ENCODE results near the gene MAN1A2.

- TF ChIP-seq, protein P1, sequence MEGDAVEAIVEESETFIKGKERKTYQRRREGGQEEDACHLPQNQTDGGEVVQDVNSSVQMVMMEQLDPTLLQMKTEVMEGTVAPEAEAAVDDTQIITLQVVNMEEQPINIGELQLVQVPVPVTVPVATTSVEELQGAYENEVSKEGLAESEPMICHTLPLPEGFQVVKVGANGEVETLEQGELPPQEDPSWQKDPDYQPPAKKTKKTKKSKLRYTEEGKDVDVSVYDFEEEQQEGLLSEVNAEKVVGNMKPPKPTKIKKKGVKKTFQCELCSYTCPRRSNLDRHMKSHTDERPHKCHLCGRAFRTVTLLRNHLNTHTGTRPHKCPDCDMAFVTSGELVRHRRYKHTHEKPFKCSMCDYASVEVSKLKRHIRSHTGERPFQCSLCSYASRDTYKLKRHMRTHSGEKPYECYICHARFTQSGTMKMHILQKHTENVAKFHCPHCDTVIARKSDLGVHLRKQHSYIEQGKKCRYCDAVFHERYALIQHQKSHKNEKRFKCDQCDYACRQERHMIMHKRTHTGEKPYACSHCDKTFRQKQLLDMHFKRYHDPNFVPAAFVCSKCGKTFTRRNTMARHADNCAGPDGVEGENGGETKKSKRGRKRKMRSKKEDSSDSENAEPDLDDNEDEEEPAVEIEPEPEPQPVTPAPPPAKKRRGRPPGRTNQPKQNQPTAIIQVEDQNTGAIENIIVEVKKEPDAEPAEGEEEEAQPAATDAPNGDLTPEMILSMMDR (IDR thresholded peaks at IDR 0.05 in 2 of 3, conservative IDR thresholded peaks at IDR 0.05 in 1 of 3; ENCODE audit: borderline replicate concordance in 1 of 3, insufficient read depth in 1 of 3, low read depth in 2 of 3, low read length in 2 of 3) = no peak
- no peak for TF ChIP-seq POLR2AphosphoS5 (IDR thresholded peaks at IDR 0.05; ENCODE audit: low read depth, low read length)
- TF ChIP-seq POLR2A (IDR thresholded peaks at IDR 0.05; ENCODE audit: borderline replicate concordance, extremely low read depth, insufficient read depth, insufficient read length) = no peak
- TF ChIP-seq YY1 (IDR thresholded peaks at IDR 0.05; ENCODE audit: extremely low read depth, insufficient replicate concordance, low read depth, low read length) = no peak
- TF ChIP-seq, protein P2, sequence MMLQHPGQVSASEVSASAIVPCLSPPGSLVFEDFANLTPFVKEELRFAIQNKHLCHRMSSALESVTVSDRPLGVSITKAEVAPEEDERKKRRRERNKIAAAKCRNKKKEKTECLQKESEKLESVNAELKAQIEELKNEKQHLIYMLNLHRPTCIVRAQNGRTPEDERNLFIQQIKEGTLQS (IDR thresholded peaks at IDR 0.05) = no peak
- TF ChIP-seq TCF7L2 (IDR thresholded peaks at IDR 0.05; ENCODE audit: borderline replicate concordance, extremely low read depth, insufficient read depth, insufficient read length) = no peak
- TF ChIP-seq RAD21 (IDR thresholded peaks at IDR 0.05; ENCODE audit: low read depth) = no peak
- no peak for TF ChIP-seq EGR1 (IDR thresholded peaks at IDR 0.05; ENCODE audit: low read depth)
- TF ChIP-seq SIN3A (IDR thresholded peaks at IDR 0.05; ENCODE audit: low read depth) = no peak
- TF ChIP-seq REST (IDR thresholded peaks at IDR 0.05; ENCODE audit: low read depth) = no peak
- TF ChIP-seq SP1 (IDR thresholded peaks at IDR 0.05; ENCODE audit: low read depth) = no peak
- TF ChIP-seq, protein P3, sequence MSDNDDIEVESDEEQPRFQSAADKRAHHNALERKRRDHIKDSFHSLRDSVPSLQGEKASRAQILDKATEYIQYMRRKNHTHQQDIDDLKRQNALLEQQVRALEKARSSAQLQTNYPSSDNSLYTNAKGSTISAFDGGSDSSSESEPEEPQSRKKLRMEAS (IDR thresholded peaks at IDR 0.05) = no peak
- no peak for TF ChIP-seq EZH2 (IDR thresholded peaks at IDR 0.05)
Observed at GRCh38 chr1:117347907-117348306, 19.3 kb upstream of the MAN1A2 start.

Data from HCT116 (cell line).